MV-4-11 (cell line): ENCODE data around the gene SLC6A18.

Experiments used
- DNase-seq: peaks from one replicate; lab custom pipeline; 2025; lab: John Stamatoyannopoulos, UW

SLC6A18 gene

DNA sequence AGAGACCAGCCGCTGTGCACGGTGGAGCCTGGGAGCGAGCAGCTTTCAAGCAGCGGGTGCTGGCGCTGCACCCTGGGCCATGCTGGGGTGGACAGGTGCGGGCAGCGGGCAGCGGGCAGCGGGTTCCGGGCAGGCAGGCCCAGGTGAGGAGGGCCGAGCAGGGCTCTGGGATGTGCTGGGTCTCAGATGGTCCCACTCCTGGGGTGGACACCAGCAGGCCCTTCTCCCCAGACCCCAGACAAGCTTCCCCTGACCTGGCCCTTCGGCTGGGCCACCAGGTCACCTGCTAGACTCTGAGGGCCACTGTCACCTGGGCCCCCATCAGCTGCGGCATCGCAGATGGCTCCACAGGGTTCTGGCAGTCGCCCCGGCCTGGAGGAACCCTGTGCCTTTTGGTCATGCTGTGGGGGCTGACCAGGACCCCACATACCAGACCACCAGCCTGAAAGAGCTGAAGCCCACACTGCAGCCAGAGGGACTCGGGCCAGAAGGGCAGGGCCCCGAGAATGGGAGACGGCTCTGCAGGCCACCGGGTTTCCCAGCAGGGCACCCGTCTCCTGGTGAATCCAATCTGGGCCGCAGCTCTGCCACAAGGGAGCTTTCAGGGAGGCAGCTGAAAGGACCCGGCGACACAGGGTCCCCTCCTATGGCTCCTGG is 21.7 kb upstream of the SLC6A18 start:
- DNase-seq: no peak

DNA sequence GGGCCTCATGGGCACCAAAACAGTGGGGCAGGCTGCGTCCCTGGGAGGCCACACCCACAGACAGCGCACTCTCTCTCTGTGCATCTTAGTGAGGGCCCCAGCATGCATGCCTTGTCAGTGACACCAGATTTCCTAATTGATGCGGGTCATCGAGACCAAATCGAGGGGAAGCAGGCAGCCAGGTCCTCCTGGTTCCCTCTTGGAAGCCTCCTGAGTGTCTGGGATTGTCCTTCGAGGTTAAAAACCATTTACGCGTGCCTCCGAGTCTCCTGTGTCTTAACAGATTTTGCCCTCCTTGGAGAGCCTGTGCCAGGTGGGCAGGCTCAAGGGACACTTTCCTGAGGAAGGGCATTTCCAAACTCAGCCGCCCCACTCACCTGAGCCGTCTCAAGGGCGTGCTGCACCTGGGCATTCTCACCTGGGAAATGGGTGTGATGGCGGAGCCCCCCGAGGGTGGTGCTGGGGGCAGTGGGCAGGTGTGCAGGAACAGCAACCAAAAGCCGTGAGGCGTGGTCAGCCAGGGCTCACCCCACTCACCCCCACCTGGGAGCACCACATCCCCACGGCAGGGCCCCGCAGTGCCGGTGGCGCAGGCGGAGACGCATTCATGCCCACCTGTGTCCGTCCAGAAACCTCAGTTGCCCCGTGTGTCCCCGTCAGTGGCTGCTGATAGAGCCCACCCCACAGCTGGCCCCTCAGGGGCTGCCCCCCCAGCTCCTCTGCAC is 21.1 kb upstream of the SLC6A18 start:
- no peak for DNase-seq

DNA sequence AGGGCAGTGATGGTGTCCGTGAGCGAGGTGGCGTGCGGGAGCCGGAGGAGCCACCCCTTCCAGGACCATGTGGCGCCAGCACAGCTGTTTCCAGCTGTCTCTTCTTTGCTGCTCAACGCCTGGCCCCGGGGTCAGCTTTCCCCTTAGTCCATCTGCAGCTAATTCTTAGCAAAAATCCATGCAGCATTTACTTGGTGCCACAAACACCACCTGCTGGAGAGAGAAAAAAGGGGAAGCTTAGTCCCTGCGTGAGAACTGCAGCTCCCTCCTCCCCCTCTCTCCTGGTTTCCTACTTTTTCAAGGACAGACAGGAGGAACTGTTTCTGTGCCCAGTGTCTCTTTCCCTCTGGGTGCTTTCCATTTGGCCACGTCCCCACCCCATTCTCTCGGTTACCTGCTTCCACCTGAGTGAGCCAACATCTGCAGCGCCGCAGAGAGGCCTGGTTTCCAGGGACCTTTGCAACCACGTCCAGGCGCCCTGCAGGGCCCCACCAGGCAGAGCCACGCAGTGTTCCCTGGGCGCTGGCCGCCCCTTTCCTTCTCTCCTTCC is 20.4 kb upstream of the SLC6A18 start:
- DNase-seq: peak; percentile 65

DNA sequence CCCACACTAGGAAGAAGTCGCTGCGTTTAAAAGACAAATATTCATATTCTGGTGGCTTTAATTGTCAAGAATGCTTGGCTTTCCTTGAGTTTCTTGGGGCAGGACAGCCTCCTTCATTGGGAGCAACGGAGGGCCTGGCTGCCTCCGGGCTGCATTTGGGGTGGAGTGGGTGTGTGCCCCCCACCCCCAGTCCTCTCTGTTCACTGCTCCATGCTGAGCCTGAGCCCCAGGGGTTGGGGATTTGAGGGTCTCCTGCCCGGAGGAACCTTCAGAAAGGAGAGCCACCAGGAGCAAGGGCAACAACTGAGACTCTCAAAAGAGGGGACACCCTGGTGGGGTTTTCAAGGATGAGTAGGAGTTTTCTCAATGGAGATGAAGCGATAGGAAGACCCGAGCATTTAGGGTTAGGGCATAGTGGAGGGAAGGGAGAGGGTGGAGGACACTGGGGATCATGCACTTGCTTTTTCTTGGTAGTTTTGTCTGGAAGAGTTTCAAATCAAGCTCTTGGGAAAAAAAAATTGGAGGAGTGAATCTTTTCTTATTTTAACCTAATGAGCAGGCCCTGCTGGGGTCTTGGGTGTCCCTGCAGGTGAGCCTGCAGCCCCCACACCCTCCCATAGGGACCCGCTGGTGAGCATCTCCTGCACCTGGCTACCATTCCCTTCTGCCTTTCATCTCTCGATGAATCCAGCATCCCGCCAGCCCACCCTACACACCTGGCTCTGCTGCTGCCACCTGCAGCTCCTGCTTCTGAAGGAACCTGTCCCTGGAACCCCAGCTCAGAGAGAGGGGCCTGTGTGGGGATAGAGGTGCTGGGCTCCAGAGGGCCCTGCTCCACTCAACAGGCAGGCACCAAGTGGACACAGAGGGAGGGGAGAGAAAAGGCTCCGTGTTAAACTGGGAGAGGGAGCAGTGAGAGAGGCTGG is 19.7 kb upstream of the SLC6A18 start:
- DNase-seq: no peak

DNA sequence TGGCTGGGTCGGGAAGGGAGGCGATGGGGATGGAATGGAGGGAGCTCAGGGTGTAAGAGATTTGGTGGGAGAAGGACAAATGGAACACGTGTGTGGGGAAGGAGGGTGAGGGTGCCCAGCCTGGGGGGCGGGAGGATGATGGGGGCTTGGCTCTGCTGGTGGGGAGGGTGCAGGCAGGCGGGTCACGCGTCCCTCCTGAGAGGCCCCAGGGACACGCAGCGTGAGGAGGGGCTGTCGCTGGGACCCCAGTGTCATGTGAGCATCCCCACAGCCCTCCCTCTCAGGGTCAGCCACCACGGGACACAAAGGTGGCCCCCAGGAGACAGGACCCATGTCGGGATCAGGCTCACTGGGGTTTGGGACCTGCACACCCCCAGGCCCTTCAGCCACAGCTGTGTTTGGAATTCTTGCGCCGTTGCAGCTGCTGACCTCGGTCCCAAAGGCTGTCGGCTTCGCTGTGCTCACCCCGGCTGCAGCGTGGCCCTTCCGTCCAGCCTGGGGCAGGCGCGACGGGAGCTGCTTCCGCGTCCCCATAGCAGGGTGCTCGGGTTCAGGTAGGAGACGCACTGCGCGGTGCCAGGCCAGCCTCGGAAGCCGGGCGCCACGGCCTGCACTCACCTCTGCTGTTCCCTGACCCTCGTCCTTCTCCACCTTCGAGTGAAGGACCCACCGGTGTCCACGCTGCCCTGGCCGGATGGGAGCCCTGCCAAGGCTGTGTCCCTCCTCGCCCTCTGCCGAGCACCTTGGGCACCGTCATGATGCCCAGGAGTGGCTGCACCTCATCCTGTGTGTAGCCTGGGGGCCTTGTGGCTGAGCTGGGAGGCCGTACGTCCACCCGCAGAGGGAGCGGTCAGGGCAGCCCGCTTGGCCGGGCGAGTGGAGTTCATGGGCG is 18.4 kb upstream of the SLC6A18 start:
- no peak for DNase-seq

DNA sequence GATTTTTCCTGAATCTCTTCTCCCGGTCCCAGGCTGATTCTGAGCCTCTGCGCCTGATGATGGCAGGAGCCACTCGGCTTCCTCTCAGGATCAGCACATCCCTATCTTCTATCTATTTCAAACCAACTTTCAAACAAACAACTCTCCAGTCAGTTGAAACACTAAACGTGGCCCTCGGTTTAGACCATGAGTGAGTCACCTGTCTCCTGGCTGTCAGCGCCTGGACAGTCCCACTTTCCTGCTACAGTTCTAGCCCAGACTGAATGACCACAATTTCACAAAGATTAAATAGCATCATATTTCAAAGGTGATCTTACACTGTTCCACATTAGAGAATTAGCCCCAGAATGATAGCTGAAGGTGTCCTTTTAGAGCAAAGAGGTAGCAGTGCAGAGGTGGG is 17.6 kb upstream of the SLC6A18 start:
- DNase-seq: no peak

DNA sequence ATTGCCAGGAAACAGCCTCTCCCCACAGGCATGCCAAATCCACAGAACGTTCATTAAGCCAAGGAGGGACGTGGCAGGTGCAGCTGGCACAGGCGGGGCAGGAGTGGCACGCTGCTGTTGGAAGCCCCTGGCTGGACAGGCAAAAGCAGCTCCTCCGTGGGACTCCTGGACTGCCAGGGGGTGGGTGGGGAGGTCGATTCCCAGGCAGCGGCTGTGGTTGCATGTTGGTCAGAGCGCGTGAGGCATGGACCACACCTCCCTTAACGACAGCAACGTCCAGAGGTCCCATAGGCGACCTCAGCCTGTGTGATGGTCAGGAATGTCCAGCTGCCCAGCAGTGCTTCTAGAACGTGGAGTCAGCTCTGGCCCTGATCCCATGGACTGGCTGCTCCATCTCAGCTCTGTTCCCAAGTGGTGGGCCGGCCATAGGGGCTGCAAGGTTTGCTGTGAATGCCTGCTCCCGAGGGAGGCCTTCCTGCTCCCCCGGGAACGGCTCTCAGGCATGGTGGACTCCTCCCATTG is 16.9 kb upstream of the SLC6A18 start:
- DNase-seq: no peak

DNA sequence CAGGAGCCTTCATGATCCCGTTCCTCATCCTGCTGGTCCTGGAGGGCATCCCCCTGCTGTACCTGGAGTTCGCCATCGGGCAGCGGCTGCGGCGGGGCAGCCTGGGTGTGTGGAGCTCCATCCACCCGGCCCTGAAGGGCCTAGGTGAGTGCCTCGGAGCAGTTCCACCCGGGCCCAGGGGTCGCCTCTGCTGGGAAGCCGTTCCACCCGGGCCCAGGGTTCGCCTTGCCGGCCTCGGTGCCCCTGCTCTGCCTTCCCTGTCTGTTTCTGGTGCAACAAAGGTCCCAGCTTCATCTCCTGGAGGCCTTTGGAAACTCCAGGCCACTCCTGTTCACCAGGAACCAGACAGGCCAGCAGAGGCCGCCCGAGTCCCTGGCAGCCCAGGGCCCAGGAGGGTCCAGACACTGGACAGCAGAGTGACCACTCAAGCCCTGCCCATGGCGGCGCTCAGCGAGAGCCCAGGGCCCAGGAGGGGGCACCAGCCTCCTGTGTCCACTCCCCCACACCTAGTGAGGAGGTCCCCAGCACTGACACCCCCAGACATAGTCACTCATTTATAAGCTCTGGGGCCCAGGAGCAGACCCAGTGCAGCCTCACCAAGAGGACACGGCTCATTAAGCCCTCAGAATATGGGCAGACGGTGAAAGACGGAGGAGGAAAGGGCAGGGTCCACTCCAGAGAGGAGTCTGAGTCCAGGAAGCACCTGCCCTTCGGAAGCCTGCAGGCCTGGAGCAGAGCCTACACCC is 16.3 kb upstream of the SLC6A18 start:
- DNase-seq: no peak

DNA sequence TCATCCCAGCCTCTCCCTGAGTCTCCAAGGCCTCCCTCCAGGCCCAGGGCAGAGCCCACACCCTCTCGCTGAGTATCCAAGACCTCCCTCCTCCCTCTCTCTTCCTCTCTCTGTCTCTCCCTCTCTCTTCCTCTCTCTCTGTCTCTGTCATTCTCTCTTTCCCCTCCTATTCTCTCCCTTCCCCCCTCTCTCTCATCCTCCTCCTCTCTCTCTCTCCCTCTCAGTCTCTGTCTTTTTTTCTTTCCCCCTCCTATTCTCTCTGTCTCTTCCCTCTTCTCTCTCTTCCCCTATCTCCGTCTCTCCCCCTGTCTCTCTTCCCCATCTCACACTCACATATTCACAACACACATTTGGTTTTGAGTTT is 15.7 kb upstream of the SLC6A18 start:
- no peak for DNase-seq

DNA sequence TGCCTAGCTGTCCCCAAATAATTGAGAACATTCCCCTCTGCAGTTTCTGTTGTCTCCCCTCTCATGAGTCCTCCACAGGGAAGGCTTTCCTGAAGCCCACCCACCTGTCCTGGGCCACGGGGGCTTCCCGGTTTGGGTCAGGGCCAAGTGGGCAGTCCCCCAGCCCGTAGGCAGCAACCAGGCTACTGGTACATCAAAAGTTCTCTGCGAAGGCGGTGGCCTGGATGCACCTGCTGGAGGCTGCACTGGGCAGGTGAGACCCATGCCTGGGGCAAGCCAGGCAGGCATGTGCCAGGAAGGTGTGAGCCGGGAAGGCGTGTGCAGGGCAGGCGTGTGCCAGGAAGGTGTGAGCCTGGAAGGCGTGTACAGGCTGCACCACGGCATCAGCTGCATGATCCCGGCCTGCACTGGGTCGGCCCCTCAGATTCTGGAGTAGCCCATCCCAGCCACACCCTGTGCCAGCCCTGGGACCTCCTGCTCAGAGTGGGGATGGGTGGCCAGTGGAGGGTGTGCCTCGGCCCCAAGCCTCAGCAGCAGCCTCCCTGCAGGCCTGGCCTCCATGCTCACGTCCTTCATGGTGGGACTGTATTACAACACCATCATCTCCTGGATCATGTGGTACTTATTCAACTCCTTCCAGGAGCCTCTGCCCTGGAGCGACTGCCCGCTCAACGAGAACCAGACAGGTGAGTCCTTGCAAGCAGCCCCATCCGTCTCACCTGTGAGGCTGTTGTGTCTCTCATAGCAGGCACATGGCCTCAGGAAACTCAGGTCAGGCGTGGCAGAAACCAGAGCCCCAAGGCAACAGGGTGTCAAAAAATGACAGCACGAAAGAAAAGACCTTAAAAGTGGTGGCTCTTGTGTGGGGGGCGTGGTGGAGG is 15.0 kb upstream of the SLC6A18 start:
- no peak for DNase-seq

DNA sequence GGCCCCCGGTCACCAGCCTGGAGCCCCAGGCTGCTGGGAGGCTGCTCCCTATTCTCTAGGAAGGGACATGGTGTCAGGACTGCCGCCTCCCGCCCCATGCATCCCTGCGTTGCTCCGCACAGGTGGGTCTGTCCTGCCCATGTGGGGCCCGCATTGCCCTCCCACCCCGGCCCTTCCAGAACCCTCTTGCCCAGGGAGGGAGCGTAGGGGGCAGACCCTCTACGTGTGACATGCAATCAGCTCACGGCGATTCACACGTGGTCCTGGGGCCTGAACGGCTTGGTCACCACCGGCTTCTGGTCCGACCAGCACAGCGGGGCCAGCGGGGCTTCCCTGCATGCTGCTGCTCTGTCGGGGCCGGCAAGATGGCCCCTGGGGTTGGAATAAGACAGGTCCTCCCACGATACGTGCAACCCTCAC is 14.3 kb upstream of the SLC6A18 start:
- no peak for DNase-seq

DNA sequence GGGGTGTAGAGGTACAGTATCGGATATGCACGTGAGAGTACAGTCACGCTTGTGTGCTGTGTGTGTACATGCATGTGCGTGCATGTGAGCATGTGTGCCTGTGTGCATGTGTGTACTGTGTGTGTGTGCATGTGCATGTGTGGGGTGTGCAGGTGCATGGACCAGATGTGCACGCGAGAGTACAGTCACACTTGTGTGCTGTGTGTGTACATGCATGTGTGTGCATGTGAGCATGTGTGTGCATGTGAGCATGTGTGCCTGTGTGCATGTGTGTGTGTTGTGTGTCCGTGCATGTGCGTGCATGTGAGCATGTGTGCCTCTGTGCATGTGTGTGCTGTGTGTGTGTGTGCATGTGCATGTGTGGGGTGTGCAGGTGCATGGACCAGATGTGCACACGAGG is 13.5 kb upstream of the SLC6A18 start:
- DNase-seq: no peak

DNA sequence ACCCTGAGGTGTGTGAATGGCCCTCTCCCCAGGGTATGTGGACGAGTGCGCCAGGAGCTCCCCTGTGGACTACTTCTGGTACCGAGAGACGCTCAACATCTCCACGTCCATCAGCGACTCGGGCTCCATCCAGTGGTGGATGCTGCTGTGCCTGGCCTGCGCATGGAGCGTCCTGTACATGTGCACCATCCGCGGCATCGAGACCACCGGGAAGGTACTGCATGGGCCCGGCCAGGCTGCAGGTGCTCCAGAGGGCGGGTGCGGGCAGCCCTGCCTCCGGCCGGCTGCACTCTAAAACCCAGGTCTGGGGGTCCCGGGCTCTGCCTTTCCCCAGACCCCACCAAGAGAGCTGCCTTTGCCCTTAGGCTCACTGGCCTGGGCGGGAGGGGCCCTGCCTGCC is 12.9 kb upstream of the SLC6A18 start:
- no peak for DNase-seq

DNA sequence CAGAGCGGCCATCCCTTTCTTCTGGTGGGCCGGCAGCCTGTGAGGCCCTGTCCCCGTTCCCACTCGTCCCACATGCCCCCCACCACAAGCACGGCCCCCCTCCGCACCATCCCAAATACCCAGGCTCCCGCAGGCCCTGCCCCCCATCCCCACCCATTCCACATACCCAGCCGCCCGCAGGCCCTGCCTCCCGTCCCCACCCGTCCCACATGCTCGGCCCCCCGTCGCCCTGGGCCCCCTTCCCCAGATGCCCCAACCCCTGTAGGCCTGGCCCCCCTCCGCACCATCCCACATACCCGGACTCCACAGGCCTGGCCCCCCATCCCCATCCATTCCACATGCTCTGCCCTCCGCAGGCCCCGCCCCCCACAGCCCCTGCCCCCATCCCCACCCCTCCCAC is 12.3 kb upstream of the SLC6A18 start:
- no peak for DNase-seq

DNA sequence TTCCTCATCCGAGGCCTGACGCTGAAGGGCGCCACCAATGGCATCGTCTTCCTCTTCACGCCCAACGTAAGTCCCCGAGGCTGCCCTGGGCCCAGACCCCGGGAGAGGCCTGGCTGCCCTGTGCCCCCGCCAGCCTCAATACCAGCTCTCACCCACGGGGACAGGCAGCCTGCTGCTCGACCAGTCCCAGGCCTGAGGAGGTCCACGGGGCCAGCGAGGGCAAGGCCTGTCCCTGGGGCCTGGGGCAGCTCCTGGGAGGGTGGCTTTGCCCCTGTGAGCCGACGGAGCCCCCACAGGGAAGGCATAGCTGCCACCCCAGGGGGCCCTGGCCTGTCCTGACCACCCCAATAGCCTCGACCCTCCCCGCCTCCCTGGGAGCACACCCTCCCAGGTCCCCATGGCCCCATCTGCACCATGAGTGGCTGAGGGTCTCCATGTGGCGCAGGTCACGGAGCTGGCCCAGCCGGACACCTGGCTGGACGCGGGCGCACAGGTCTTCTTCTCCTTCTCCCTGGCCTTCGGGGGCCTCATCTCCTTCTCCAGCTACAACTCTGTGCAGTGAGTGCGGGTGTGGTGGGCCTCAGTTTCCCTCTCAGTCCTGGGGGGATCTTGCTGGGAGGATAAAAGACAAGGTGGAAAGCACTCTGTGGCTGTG is 11.5 kb upstream of the SLC6A18 start:
- DNase-seq: no peak

DNA sequence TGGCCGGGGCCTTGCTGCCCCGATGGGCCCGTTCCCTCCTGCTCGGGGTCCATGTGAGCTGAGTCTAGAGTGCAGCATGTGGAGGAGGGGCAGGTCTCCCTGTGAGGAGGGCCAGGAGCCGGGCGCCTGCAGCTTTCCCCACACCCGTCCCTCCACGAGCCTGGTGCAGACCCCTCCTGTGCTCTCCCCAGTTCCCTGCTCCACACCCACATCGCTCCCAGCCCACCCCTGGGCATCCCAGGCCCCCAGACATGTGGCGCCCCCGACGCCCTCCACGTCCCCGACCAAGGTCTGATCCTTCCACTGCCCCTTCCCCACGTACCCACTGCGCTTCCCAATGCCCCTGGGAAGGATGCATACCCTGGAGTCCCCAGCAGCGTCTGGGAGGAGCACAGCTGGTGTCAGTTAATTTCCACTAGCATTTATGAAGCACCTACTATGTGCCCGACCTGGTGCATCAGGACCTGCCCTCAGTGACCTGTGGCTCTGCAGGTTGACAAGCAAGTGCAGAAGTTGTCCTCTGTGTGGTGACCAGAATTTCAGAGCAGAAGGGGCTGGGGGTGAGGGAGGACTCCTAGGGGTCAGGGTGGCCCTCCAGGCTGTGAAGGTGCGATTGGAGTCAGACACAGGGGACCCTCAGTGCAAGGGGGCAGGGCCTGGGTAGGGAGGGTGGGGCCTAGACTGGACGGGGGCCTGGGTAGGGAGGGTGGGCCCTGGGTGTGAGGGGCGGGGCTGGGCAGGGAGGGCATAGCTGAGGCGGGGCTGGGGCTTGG is 10.8 kb upstream of the SLC6A18 start:
- no peak for DNase-seq

DNA sequence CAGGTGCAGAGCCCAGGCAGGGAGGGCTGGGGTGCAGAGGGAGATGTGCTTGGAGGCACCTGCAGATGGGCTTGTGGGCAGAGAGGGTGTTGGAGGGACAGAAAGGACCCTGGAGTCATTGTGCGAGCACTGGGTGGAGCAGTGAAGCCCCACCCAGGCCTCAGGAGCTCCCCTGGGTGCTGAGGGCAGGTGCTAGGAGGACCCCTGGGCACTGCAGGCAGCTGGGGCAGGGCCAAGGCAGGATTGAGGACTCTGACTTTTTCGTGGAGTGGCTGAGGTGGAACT is 10.3 kb upstream of the SLC6A18 start:
- DNase-seq: no peak

DNA sequence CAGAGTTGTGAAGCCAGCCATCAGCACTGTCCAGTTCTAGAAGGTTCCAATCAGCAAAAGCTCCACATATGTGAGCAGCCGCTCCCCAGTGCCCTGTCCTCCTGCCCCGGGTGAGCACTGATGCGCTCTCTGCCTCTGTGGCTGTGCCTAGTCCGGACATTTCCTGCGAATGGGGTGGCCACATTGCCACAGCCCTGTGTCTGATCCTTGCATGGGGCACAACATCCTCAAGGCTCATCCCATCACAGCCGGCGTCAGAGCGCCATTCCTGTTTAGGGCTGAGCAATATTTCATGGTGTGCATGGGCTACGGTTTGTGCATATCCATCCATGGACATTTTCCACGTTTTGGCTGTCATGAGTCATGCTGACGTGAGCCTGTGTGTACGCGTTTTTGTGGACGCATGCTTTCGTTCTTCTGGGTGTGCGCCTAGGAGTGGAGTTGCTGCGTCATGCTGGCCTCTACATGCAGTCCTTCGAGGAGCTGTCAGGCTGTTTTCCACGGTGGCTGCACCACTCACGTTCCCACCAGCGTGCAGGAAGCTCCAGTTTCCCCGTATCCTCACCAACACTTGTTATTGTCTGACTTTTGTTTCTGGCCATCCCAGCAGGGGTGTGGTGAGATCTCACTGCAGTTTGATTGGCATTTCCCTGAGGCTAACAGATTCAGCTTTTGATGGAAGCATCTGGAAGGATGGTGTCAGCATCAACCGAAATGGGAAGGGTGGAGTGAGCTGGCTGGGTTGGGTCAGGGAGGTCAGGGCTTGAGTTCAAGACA is 9.7 kb upstream of the SLC6A18 start:
- no peak for DNase-seq
